HL-60/S4 (cell line): Measurements from ENCODE around the gene KLHL6.
"Not testable (repeated sequence)": the region's sequence is repeated elsewhere in the genome, so short reads cannot be mapped to it uniquely, and the experiment has no call there.

ENCODE experiments used
- in situ Hi-C: fragments of 300-500 bp; cut with MboI; formaldehyde crosslinking; loops from 2 replicates; pipeline ENCODE4 v1.14.3; 2022; ENCODE audit warnings: low sequenced_read_pairs

The KLHL6 gene

GRCh38 chr3:183570191-183570590, 14.7 kb upstream of the KLHL6 start:
- in situ Hi-C loops = not testable (repeated sequence)

- in situ Hi-C loops = no loop called here
Measured at GRCh38 chr3:183566880-183567279, 11.4 kb upstream of the KLHL6 start.

- in situ Hi-C loops = no loop called here
Measured at GRCh38 chr3:183564046-183564445, 8.5 kb upstream of the KLHL6 start.

GRCh38 chr3:183563536-183563874, 8.0 kb upstream of the KLHL6 start:
- in situ Hi-C loops = no loop called here

DNA sequence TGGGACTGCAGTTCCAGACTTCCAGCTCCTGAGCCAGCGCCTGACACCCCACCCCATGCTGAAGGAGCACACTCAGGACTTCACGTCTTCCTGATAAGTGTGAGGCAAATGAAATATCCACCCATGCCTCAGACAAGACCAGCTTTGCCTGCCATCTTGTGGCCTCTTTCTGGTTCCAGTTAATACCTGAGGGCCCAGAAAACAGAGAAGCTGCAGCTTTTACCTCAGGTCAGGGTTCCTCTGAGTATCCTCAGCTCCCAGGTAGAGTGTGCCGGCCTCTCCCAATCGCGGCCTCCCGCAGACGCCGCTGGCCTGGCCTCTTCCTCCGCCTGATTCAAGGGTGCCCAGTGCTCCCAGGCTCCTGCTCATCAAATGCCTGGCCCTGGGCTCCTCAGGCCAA, 5.1 kb upstream of the KLHL6 start:
- in situ Hi-C loops = no loop called here

- in situ Hi-C loops = no loop called here
Measured at GRCh38 chr3:183558495-183558894, 3.0 kb upstream of the KLHL6 start.

DNA sequence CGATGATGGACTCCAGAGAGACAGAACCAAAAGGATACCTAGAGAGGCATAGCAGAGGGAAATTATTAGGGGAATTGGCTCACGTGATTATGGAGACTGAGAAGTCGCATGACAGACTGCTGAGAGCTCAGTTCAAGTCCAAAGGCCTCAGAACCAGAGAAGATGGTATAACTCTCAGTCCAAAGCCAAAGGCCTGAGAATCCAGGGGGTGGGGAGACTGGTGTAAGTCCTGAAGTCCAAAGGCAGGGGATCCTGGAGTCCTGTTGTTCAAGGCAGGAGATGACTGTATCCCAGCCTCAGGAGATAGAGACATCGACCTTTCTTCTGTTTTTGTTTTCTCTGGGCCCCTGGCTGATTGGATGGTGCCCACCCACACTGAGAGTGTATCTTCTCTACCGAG, 1.2 kb upstream of the KLHL6 start:
- in situ Hi-C loops = no loop called here

DNA sequence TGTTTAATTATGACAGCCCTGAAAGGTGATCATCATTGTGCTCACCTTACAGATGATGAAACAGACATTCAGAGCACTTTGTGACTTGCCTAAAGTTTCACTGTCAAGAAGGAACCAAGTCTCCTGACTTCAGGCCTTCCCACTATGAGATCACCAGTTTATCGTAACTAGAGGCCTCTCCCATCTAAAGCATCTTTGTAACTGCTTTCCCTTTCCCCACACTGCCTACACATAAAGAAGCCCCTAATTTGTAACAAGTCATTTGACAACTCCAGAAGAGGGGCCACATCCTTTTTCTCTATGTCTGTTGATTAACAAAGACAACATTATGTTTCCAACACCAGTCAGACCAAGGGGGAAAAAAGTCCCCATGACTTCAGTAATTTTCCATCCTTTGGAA, 1.1 kb downstream of the KLHL6 start:
- in situ Hi-C loops = no loop called here

DNA sequence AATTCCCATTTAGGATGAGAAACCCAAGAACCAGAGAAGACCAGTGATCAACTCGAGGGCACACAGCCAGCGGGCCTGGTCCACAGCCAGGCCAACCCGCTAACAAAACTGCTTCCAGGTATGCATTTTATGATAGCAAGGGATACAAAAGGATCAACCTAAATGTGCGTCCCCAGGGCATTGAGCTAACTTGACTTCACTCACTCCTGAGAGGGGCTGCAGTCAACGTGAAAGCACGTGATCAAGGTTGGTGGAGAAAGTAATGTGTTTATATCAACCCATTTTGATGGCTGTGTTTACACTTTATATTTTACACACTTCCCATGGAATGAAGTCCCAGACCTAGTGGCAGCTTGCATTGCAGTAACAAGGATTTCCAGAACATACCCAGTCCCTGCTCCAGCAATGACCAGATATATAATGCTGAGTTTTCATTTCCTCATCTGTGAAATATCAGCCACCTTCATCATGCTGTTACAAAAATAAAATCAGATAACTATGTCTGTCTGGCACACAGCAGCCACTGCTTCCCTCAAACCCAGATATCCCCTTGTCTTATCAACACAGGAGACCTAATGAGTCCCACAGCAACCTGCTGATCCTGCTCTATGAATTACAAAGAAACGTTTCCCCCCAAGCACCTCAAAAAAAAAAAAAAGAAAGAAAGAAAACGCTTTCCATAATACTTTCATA, 2.0 kb downstream of the KLHL6 start:
- in situ Hi-C loops = no loop called here

- in situ Hi-C loops = no loop called here
Measured at GRCh38 chr3:183551930-183552329, 3.6 kb downstream of the KLHL6 start.

- in situ Hi-C loops = no loop called here
Measured at GRCh38 chr3:183548262-183548769, 7.2 kb downstream of the KLHL6 start.

DNA sequence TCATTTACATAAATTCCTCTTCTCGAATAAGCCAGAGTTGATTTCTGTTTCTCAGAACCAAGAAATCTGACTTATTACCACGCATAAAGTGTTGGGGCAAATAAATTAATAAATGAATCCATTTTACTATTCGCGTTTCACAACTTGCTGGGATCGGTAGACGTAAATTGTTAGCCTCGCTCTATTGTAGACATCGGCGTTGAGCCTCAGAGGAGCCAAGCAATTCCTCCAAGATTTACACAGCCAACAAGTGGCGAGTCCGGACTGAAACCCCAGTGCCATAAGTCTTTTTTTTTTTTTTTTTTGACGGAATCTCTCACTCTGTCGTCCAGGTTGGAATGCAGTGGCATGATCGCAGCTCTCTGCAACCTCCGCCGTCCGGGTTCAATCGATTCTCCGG, 8.9 kb downstream of the KLHL6 start:
- in situ Hi-C loops = no loop called here

DNA sequence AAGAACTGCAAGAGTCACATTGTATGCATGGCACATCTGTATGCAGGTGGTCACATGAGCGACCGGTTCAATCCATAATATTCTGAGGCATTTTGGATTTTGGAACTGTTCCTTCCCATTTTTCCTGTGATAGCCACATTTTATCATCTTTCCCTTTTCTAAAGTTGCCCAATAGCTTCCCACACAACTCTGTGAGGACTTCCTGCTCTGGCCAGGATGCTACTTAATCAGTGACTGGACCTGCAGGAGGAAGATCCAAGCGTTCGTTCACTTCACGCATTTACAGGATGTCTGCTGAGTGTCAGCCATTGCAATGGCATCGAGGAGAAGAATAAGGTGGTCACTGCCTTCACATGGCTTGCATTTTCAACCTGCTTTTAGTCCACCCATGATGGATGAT, 9.8 kb downstream of the KLHL6 start:
- in situ Hi-C loops = no loop called here

DNA sequence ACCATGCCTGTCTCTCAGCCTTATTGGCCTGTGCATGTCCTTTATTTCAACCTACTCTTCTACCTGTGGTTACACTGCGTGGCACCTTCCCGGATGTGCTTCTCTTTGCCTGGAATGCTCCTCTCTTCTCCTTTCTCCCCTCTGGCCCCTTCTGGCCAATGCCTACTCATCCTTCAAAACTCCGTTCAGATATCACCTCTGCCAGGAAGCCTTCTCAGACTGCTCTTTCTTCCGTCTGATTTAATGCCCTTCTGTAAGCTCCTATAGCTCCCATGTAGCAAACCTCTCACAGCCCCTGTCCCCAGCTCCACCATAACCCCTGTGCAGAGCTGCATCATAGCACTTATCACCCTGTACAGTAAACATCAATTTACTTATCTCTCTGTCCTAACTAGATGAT, 13.2 kb downstream of the KLHL6 start:
- in situ Hi-C loops = no loop called here

DNA sequence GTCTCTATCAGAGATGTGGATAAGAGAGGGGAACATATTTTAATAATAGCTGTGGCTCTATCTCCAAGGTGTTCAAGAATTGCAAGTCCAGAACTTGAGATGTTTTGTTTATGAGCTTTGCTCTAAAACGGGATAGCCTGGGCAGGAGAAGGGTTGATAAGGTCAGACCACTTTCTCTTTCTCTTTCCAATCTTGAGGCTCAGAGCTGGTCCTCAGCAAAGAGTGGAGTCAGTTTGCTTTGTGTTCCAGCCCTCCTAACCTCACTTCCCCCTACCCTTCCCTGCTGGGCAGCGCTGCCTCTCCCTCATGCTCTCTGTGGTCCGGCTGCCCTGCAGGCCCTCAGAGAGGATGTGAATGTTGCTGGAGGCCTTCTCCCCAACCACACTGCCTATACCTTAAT, 13.8 kb downstream of the KLHL6 start:
- in situ Hi-C loops = no loop called here

DNA sequence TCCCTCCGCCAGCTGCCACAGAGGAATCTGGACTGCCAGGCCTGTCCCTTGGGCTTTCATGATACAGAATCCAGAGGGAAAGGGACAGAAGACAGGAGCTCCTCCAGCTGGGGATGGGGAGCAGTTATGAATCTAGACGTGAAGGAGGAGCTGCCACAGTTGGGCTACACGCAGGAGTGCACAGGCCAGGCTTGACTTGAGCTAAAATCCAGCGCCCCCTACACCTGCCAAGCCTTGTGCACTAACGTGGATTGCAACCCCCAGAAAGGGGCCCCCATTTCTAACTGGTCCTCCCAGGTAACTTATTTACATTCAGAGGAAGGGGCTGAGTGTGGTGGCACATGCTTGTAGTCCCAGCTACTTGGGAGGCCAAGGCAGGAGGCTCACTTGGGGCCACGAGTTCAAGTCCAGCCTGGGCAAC, 14.3 kb downstream of the KLHL6 start:
- in situ Hi-C loops = no loop called here

DNA sequence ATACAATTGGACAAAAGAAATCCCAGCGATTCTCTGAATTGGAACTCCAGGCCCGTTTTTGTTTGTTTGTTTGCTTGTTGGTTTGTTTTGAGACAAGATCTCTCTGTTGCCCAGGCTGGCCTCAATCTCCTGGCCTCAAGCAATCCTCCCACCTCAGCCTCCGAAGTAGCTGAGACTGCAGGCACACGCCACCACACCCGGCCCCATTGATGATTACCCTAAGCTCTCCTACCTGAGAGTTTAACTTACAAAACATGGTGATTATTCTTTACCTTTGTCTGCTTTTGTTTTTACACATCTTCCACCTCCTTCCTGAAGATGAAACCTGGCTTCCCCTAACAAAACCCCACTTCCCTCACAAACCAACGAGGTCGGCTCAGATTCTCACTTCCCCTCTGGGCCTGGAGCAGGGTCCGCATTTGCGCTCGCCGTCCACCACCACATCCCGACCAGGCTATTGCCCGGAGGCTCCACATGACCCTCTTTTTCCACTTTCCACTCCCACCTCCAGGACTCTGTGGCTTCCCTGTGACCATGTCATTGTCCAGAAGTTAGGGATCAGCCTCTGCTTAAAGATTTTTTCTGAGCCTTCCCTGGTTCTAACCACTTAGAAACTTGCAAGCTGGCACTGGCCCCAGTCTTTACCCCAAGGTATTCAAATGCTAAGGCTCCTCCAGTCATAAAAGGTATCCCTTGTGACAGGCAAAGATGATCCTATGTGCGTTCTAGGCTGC, 14.8 kb downstream of the KLHL6 start:
- in situ Hi-C loops = no loop called here

GRCh38 chr3:183539811-183540210, 15.7 kb downstream of the KLHL6 start:
- in situ Hi-C loops = no loop called here

- in situ Hi-C loops = no loop called here
Measured at GRCh38 chr3:183538486-183538885, 17.0 kb downstream of the KLHL6 start.

GRCh38 chr3:183537295-183537730, 18.2 kb downstream of the KLHL6 start:
- in situ Hi-C loops = no loop called here

DNA sequence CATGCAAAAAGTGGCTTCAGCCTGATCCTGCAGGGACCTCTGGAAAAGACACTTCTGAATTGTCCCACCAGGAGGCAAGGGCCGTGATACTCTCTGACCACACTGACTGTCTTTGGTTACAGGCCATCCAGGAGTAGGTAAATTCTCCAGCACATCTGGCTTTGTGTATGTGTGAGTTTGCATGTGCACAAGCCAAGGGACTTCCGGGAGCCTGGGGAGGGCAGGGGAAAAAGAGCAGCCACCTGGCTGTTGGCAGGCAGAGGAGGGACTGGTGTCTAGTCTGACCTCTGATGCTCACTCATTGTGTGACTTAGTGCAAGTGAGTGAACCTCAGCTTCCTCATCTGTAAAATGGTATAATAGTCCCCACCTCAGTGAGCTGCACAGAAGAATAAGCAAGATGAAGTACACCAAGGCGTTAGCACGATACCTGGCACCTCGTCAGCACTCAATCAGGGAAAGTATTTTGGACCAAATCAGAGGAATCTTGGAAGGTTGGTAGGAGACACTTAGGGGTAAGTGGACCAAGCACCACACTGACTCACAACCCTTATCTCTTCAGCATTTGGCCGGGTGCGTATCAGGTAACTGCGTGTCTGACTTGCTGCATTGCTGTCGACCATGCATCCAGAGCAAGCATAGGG, 19.1 kb downstream of the KLHL6 start:
- in situ Hi-C loops = no loop called here

DNA sequence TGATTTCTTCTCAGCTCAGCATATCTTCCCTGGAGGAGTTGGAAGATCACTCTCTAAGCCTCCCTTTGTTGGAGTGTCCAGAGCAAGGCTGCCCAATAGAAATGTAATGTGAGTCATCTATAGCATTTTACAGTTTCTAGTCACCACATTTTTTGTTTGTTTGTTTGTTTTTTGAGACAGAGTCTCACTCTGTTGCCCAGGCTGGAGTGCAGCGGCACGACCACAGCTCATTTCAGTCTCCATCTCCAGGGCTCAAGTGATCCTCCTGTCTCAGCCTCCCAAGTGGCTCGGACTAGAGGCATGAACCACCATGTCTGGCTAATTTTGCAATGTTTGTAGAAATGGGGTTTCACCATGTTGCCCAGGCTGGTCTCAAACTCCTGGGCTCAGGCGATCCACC, 21.3 kb downstream of the KLHL6 start:
- in situ Hi-C loops = no loop called here
